ENCODE data around the gene RAB20.
"Not testable (repeated sequence)": the region's sequence is repeated elsewhere in the genome, so short reads cannot be mapped to it uniquely, and the experiment has no call there.

RAB20 gene

DNA sequence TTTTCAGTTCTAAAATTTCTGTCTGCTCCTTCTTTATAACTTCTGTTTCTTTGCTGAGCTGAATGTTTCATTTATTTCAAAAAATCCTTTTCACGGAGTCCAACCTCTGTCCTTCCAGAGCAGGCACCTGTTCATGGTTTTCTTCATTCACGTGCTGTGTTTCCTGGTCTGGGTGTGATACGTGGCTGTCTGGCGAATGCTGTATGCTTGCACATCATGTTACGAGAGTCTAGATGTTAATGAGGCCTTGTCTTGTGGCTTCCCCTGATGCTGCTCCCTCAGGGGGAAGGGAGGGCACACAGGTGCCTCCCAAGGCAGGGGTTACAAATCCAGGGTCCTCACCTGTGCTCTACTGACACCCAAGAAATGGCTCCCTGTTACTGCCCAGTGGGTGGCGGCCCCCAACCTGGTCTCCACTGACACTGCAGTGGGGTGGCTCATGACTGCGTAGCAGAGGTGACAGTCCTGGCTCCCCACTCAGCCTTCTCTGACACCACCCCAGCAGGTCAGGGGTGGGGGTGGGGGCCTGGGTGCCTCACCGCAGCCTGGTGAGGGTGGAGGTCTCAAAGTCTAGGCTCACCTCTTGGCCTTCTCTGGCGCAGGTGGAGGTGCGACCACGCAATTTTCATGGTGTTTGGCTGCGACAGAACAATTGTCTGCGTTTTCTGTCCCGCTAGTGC, 20.1 kb upstream of the RAB20 start:
- no peaks in the 10 kb centered on the region for H3K4me1 Mint-ChIP-seq
- H3K4me3 Mint-ChIP-seq: no peak overlapping the region
- no peak overlapping the region for H3K27ac Mint-ChIP-seq
- peaks cover 5% of the 10 kb centered on the region for H3K27me3 Mint-ChIP-seq
- no peaks in the 10 kb centered on the region for H3K36me3 Mint-ChIP-seq
- H3K9me3 Mint-ChIP-seq: no peaks in the 10 kb centered on the region

DNA sequence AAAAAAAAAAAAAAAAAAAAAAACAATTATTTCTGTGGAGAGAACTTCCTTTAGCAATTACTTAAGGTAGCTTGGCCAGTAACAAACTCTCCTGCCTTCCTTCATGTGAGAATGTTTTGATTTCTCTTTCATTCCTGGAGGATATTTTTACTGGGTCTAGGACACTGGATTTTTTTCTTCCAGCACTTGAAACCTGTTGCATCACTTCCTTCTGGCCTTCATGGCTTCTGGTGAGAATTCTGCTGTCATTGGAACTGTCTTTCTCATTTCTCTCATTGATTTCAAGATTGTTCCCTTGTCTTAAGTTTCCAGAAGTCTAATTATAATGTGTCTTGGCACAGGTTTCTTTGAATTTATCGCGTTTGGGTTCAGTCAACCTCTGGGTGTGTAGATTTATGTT, 19.3 kb upstream of the RAB20 start:
- Mint-ChIP-seq H3K27ac (no peak overlapping the region), H3K4me3 (no peak overlapping the region), H3K4me1 (peaks cover 4% of the 10 kb centered on the region), H3K27me3 (peaks cover 6% of the 10 kb centered on the region), H3K9me3 (no peaks in the 10 kb centered on the region), H3K36me3 (no peaks in the 10 kb centered on the region)

DNA sequence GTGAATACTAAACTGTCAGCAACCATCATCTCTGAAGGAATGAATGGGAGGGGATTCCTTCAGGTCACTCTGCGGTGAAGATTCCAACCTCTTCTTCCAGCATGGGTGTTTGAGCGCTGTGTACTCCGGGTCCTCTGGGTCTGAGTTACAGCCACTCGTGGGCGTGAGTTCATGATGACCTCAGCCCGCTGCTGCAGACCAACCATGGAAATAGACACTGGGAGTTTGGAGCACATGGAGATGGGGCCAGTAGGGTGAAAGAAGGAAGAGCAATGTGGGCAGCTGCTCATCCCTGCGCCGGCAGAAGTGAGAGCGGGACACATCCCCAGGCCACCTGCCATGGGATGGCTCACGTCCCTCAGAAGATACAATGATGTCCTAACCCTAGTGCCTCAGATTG, 16.8 kb upstream of the RAB20 start:
- Mint-ChIP-seq H3K36me3 (no peaks in the 10 kb centered on the region), H3K27ac (no peak overlapping the region), H3K4me3 (no peak overlapping the region), H3K9me3 (no peaks in the 10 kb centered on the region), H3K4me1 (peaks cover 9% of the 10 kb centered on the region), H3K27me3 (peaks cover 18% of the 10 kb centered on the region)

DNA sequence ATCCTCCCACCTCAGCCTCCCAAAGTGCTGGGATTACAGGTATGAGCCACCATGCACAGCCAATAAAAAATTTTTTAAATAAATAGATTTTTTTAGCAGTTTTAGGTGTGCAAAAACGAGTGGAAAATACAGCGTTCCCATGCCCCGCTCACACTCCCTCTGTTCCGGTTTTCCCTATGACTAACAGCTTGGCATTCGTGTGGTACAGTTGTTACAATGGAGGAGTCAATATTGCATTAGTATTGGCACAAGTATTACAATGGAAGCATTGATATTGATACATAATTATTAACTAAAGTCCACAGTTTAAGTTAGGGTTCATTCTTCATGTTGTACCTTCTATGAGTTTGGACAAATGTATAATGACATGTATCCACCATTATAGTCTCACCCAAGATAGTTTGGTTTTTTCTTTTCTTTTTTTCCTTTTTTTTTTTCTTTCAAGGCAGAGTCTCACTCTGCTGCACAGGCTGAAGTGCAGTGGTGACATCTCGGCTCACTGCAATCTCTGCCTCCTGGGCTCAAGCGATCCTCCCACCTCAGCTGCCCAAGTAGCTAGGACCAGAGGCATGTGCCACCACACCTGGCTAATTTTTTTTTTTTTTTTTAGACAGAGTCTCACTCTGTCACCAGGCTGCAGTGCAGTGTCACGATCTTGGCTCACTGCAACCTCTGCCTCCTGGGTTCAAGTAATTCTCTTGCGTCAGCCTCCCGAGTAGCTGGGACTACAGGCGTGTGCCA, 15.4 kb upstream of the RAB20 start:
- peaks cover 19% of the 10 kb centered on the region for H3K27me3 Mint-ChIP-seq
- peaks cover 9% of the 10 kb centered on the region for H3K4me1 Mint-ChIP-seq
- no peaks in the 10 kb centered on the region for H3K36me3 Mint-ChIP-seq
- no peaks in the 10 kb centered on the region for H3K9me3 Mint-ChIP-seq
- H3K4me3 Mint-ChIP-seq: no peak overlapping the region
- H3K27ac Mint-ChIP-seq: no peak overlapping the region

DNA sequence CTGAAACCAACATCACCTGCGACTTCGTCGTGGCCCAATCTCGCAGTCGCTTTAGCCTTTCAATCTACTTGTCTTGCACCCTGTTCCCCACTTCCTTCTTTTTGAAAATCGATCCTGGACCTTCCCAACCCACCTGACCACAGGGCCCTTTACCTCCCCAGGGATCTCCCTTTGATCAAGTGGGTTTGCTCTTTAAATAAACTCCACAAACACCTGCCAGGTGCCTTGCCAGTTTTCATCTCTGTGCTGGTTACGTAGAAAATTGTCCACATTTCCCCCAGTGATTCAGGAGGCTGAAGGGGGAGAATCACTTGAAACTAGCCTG, 14.5 kb upstream of the RAB20 start:
- no peaks in the 10 kb centered on the region for H3K36me3 Mint-ChIP-seq
- no peak overlapping the region for H3K27ac Mint-ChIP-seq
- no peaks in the 10 kb centered on the region for H3K9me3 Mint-ChIP-seq
- peaks cover 9% of the 10 kb centered on the region for H3K4me1 Mint-ChIP-seq
- H3K27me3 Mint-ChIP-seq: peaks cover 22% of the 10 kb centered on the region
- no peak overlapping the region for H3K4me3 Mint-ChIP-seq

DNA sequence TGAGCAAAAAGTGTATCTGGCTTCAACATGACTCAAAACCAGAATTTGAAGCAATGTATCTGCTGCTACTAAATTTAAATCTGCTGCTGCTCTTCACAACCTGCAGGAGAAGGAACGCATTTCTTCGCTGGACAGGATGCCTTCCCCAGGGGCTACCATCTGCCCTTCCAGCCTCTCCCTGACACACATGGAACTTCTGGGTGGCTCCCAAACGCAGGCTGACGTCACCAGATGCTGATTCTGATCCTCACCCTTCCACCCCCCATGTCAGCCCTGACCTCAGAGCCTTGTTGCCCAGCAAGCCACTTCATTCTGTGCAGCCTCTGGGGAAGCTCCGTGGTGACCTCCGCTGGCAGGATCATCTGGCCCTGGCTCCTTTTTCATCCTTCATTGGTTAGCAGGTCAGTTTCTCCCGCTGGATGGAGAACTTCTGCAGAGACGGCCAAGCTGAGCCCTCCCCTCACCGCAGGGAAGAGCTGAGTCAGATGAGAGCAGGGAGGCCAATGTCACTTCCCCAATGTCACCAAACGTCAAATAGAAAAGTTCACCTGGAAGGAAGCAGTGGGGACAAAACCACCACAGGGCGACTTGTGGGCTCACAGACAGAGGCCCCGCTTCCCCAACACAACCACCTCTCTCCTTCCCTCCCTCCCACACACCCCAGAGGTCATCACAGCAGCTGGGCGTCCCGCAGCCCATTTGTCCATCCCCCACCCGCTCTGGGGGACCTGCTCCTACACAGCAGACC, 14.0 kb upstream of the RAB20 start:
- no peaks in the 10 kb centered on the region for H3K36me3 Mint-ChIP-seq
- H3K27me3 Mint-ChIP-seq: peaks cover 22% of the 10 kb centered on the region
- H3K9me3 Mint-ChIP-seq: no peaks in the 10 kb centered on the region
- no peak overlapping the region for H3K4me3 Mint-ChIP-seq
- H3K4me1 Mint-ChIP-seq: peaks cover 9% of the 10 kb centered on the region
- H3K27ac Mint-ChIP-seq: no peak overlapping the region

DNA sequence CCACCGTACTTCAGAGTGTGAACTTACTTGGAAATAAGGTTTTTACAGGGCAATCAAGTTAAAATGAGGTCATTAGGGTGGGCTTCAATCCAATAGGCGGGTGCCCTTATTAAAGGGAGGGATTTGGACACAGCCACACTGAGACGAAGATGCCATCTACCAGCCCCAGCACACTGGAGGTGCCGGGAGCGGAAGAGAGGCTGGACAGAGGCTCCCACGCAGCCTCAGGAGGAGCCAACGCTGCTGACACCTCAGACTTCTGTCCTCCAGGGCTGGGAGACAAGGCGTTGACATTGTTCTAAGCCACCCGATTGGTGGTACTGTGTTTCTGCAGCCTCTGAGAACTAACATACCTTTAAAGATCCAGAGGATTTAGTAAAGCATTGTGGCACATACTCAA, 12.6 kb upstream of the RAB20 start:
- Mint-ChIP-seq H3K27me3 (peaks cover 22% of the 10 kb centered on the region), H3K4me3 (no peak overlapping the region), H3K9me3 (no peaks in the 10 kb centered on the region), H3K36me3 (no peaks in the 10 kb centered on the region), H3K27ac (no peak overlapping the region), H3K4me1 (peaks cover 9% of the 10 kb centered on the region)

DNA sequence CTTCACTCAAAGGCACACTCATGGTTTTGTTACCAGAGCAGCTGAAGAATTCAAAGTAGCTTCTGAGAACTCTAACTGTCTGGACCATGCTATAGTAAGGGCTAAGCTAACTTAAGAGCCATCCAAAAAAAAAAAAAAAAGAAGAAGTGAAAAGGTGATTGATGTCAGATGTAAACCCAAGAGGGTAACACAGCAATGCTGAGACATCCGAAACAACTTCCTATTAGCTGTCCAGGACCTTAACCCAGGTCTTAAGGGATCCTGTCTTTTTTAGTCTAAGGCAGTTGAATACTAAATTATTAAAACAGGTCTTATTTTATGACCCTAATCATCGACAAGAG, 11.2 kb upstream of the RAB20 start:
- no peak overlapping the region for H3K4me3 Mint-ChIP-seq
- H3K27me3 Mint-ChIP-seq: peaks cover 20% of the 10 kb centered on the region
- peaks cover 9% of the 10 kb centered on the region for H3K4me1 Mint-ChIP-seq
- no peaks in the 10 kb centered on the region for H3K9me3 Mint-ChIP-seq
- H3K36me3 Mint-ChIP-seq: no peaks in the 10 kb centered on the region
- H3K27ac Mint-ChIP-seq: no peak overlapping the region

DNA sequence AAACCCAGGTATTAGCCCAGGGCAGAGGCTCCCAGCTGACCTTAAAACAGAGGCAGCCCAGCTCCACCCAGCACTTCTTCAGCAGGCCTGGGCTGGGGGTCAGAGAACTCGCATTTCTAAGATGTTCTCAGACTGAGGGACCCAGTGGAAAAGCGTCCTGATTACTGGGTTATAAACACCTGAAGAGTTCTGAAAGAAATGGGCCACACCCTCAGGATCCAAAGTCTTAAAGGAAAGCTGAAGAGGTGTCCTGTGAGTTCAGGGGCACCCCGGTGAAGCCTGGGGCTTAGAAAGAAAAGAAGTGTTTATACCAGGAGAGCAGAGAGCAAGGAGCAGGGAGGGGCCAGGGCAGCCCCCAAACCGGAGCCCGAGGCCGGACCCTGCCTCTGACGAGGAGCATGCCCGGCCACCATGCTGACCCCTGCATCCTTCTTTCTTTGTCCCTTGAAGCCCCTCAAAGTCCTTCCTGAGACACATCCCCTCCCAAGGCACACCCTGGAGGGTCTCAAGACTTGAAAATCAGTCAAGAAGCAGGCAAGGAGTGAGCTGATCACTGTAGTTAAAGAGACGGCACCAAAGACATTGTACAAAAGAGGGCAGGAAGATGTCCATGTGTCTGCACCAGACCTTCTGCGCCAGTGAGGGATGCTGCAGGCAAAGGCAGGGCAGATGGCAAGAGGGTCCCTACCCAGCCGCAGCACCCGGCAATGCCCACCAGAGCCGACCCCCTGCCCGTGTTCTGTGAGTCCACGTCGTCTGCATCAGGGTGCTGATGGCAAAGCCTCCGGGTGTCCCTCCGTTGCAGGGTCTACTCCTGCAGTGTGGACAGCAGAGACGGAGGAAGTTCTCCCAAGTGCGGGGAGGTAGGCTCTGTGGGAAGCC, 10.6 kb upstream of the RAB20 start:
- peaks cover 9% of the 10 kb centered on the region for H3K4me1 Mint-ChIP-seq
- no peak overlapping the region for H3K4me3 Mint-ChIP-seq
- H3K27me3 Mint-ChIP-seq: peaks cover 19% of the 10 kb centered on the region
- H3K9me3 Mint-ChIP-seq: no peaks in the 10 kb centered on the region
- no peaks in the 10 kb centered on the region for H3K36me3 Mint-ChIP-seq
- no peak overlapping the region for H3K27ac Mint-ChIP-seq

DNA sequence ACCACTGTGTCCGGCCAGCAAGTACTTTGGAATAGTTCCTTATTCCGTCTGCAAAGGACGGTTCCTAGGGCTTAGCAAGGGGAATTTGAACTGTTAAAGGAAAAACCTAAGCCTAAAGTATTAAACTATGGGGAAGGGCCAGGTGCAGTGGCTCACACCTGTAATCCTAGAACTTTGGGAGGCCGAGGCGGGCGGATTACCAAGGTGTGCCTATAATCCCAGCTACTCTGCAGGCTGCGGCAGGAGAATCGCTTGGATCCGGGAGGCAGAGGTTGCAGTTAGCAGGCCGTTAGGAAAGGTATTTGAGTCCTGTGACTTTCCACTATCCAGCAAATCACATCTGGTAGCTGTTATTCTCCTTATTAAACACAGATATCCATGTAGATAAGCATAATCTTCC, 9.4 kb upstream of the RAB20 start:
- H3K27me3 Mint-ChIP-seq: peaks cover 16% of the 10 kb centered on the region
- no peak overlapping the region for H3K4me3 Mint-ChIP-seq
- no peak overlapping the region for H3K27ac Mint-ChIP-seq
- H3K4me1 Mint-ChIP-seq: peaks cover 6% of the 10 kb centered on the region
- H3K9me3 Mint-ChIP-seq: no peaks in the 10 kb centered on the region
- no peaks in the 10 kb centered on the region for H3K36me3 Mint-ChIP-seq

DNA sequence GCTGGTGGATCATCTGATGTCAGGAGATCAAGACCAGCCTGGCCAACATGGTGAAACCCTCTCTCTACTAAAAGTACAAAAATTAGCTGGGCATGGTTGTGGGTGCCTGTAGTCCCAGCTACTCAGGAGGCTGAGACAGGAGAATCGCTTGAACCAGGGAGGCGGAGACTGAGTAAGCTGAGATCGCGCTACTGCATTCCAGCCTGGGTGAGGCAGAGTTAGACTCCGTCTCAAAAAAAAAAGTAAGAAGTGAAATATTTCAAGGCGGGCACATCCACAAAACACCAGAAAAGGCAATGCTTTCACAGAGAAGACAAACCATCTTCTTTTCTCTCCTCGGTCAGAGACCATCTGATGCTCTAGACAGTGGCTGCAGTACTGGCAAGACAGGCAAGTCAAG, 8.4 kb upstream of the RAB20 start:
- H3K27me3 Mint-ChIP-seq: peaks cover 10% of the 10 kb centered on the region
- H3K36me3 Mint-ChIP-seq, H3K4me3 Mint-ChIP-seq, H3K4me1 Mint-ChIP-seq, H3K9me3 Mint-ChIP-seq, H3K27ac Mint-ChIP-seq: not testable (repeated sequence)

DNA sequence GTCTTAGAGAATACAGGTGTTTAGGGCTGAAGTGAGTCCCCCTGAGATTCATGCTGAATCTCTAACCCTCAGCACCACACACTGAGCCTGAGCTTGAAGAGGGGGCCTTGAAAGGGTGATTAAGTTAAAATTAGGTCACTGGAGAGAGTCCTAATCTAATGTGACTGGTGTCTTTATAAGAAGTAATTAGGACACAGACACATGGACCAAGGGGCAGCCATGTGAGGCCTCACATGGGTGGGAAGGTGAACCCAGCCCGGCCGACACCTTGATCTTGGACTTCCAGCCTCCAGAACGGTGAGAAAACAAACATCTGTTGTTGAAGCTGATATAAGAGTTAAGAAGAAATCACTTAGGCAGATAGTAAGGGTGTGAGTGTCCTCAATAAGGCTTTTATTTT, 7.1 kb upstream of the RAB20 start:
- Mint-ChIP-seq H3K9me3 (no peaks in the 10 kb centered on the region), H3K27ac (no peak overlapping the region), H3K36me3 (no peaks in the 10 kb centered on the region), H3K4me3 (no peak overlapping the region), H3K4me1 (peaks cover 5% of the 10 kb centered on the region), H3K27me3 (peaks cover 4% of the 10 kb centered on the region)

DNA sequence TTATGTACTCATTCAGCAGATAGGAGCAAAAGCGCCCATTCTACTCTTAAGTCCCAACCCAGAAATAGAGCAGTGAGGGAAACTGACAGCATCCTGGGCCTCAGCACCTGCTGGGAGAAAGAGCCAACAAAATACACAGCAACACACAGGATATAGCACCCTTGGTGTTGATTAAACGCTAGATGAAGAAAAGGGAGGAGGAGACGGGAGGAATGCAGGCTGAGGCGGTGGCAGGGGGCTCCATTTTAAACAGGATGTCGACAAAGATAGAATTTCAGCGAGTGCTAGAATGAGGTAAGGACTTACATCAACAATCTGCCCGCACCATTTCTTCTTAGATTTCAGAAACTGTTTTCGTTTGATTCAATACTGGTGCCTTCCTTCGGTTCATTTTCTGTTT, 4.6 kb upstream of the RAB20 start:
- H3K27me3 Mint-ChIP-seq: no peaks in the 10 kb centered on the region
- H3K27ac Mint-ChIP-seq: no peak overlapping the region

DNA sequence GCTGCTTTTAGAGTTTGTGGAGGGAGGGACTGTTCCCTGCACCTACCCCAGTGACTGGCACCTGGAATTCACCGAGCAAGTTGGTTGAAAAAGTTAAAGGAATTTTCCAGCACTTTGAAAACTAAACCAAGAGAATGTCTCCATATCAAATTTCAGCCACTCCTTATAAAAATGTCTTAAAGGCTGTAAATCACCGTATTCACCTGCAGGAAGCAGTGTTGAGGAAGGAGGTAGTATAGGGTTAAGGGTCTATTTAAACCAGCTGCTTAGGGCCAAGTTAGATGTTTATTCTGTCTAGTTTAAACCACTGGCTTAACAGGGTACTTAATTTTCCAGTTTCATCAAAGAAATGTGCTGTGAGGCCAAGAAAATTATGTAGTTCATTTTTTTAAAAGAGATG, 3.8 kb upstream of the RAB20 start:
- H3K27ac Mint-ChIP-seq: no peak overlapping the region
- no peak overlapping the region for H3K4me3 Mint-ChIP-seq
- no peaks in the 10 kb centered on the region for H3K36me3 Mint-ChIP-seq
- no peaks in the 10 kb centered on the region for H3K27me3 Mint-ChIP-seq
- no peaks in the 10 kb centered on the region for H3K9me3 Mint-ChIP-seq
- peaks cover 23% of the 10 kb centered on the region for H3K4me1 Mint-ChIP-seq

More for the DNA sequence above, 4.6 kb upstream of the RAB20 start:
- H3K9me3 Mint-ChIP-seq: no peaks in the 10 kb centered on the region
- H3K4me3 Mint-ChIP-seq: no peak overlapping the region
- H3K4me1 Mint-ChIP-seq: peaks cover 15% of the 10 kb centered on the region
- no peaks in the 10 kb centered on the region for H3K36me3 Mint-ChIP-seq

DNA sequence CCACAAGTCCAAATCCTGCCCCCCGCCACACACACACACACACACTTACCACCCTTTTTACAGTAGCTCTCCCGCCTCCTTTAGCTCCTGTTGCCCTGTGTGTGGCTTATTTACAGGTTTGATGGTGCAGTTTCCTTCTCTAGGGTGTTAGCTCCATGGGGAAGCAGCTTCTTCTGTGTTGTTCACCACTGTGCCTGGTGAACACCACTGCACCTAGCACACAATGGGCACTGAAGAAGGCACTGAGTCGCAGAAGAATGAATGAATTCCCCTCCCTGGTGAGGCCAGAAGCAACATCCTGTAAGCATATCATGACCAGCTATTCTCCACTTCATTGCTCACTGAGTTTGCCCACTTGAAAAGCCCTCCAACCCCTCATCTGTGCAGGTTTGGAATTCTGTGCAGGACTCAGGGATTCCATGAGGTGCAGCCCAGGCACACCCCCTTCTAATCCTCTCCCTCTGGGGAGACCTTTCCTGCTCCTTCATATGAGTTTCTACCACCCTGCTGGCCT, 3.0 kb upstream of the RAB20 start:
- peak overlapping the region; percentile 1 for H3K4me3 Mint-ChIP-seq
- H3K36me3 Mint-ChIP-seq: no peaks in the 10 kb centered on the region
- no peak overlapping the region for H3K27ac Mint-ChIP-seq
- peaks cover 27% of the 10 kb centered on the region for H3K4me1 Mint-ChIP-seq
- no peaks in the 10 kb centered on the region for H3K9me3 Mint-ChIP-seq
- H3K27me3 Mint-ChIP-seq: no peaks in the 10 kb centered on the region

All from activated naive CD4-positive, alpha-beta T cell treated with anti-CD3 and anti-CD28 coated beads, Interleukin-2, amount 50 U/mL, for 24 hours (primary cell).